ENCODE measurements around the gene AGTRAP. TPM values are rescaled to one million over a fixed set of nuclear protein-coding genes. Genes with fewer than 3 reads are reported as not detected.
A peak's percentile ranks its signal among the peaks of the same experiment; 100 is the strongest.

The AGTRAP gene, protein sequence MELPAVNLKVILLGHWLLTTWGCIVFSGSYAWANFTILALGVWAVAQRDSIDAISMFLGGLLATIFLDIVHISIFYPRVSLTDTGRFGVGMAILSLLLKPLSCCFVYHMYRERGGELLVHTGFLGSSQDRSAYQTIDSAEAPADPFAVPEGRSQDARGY
- total RNA-seq, result 10 to 100 TPM; 21.3 to 21.8 TPM
- polyA plus RNA-seq (2013, experiment 1 of 2), result 40.8 TPM
- polyA plus RNA-seq (2013, experiment 2 of 2), result 45.5 TPM
- total RNA-seq, result 0.61 to 22.4 (median 8.4) reads per million in 172 experiments

DNA sequence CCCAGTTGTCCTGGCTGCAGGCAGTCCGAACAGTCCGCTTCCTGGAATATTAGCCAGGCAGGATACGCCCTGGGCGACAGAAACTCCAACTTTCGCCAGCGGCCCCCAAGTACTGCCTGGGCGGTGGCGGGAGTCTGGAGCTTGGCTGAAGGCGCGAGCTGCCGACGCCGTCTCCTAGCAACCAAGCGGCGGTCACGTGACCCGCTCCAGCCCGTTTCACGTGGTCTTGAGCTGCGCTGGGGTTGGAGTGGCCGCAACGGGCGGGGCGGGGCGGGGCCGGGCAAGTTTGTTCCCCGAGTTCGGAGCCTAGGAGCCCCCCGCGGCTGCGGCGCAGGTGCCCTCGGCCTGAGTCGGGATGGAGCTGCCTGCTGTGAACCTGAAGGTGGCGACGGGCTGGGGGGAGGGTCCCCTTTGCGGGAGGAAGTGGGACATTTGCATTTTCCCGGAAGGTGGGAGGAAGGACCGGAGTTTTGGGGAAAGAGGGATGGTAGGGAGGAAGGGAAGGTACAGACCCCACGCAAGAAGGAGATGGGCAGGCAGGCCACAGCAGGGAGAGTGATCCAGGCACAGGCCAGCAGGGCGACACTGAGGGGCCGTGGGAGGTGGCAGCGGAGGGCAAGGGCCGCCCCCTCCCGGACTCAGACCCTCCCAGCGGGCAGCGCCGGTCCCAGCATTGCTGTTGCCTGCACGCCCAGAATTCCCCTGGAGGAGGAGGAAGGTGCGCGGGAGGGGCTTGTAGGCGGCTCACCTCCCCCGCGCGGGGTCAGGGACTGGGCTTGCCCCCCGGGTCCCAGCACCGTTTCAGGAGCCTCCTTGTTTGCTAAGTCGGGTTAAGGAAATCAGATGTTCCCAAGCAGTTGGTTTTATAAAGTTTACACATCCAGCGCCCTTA, at the start of gene AGTRAP:
TSS of gene AGTRAP (plus strand) at position 283 of the 892 bp plus-strand sequence. CDS start at position 356, 73 bp downstream.
- CTCF ChIA-PET, result interaction anchor here (0.6 to 4.3 kb wide), 5 partner anchors 13 to 86 kb away, joined by 3 to 30 read pairs (median 5); partner anchors contain the start of gene FBXO6
- H3K4me3 Mint-ChIP-seq, result peak within 1 kb of the TSS; percentile 96

DNA sequence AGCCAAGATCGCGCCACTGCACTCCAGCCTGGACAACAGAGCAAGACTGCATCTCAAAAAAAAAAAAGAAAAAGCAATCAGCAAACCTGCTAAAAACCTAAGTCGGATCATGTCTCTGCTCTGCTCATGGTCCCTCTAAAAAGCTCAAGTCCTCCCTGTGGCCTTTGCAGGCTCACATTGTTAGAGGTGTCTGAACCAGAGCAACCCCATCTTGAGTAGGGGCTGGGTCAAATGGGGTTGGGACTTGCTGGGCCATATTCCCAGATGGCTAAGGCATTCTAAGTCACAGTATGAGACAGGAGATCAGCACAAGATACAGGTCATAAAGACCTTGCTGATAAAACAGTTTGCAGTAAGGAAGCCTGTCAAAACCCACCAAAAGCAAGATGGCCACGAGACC, 47.4 kb upstream of the AGTRAP start:
- DNase-seq, result no peak
- Histone ChIP-seq H3K27ac (ENCODE audit: low read depth in 1 of 2, low read length in 2 of 2) (no peak overlapping the region), H3K27me3 (ENCODE audit: control insufficient read depth in 1 of 2, insufficient read depth in 2 of 2, low read length in 2 of 2) (peaks cover 28 to 40% of the 10 kb centered on the region in 2 experiments), H3K4me1 (ENCODE audit: insufficient read depth, low read length) (peaks cover 29% of the 10 kb centered on the region), H3K36me3 (ENCODE audit: insufficient read depth, low read length) (no peaks in the 10 kb centered on the region), H3K4me3 (ENCODE audit: low read length) (no peak overlapping the region), H3K9me3 (ENCODE audit: control insufficient read depth in 1 of 2, insufficient read depth in 1 of 2, low read length in 2 of 2) (peaks cover 0 to 12% of the 10 kb centered on the region in 2 experiments)
- Mint-ChIP-seq H3K9me3 (no peaks in the 10 kb centered on the region), H3K4me1 (ENCODE audit: low read depth) (peaks cover 21% of the 10 kb centered on the region), H3K27ac (no peak overlapping the region), H3K27me3 (peaks cover 47% of the 10 kb centered on the region), H3K4me3 (no peak overlapping the region), H3K36me3 (ENCODE audit: low read depth) (no peaks in the 10 kb centered on the region)
- POLR2A ChIA-PET, result no interaction called here
- TF ChIP-seq, protein P1, sequence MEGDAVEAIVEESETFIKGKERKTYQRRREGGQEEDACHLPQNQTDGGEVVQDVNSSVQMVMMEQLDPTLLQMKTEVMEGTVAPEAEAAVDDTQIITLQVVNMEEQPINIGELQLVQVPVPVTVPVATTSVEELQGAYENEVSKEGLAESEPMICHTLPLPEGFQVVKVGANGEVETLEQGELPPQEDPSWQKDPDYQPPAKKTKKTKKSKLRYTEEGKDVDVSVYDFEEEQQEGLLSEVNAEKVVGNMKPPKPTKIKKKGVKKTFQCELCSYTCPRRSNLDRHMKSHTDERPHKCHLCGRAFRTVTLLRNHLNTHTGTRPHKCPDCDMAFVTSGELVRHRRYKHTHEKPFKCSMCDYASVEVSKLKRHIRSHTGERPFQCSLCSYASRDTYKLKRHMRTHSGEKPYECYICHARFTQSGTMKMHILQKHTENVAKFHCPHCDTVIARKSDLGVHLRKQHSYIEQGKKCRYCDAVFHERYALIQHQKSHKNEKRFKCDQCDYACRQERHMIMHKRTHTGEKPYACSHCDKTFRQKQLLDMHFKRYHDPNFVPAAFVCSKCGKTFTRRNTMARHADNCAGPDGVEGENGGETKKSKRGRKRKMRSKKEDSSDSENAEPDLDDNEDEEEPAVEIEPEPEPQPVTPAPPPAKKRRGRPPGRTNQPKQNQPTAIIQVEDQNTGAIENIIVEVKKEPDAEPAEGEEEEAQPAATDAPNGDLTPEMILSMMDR (IDR thresholded peaks at IDR 0.05), result no peak
- CTCF ChIA-PET, result interaction anchor here (0.6 kb wide), 1 partner anchor 486 kb away, joined by 3 read pairs; no protein-coding TSS in a partner anchor
- no peak for ATAC-seq (ENCODE audit: poor library complexity)
- intact Hi-C loops (cut with DNase I, micrococcal nuclease), result no loop called here

More for the DNA sequence above, at the start of gene AGTRAP:
- Histone ChIP-seq H3K4me3 (ENCODE audit: low read length) (peak within 1 kb of the TSS; percentile 99), H3K27me3 (ENCODE audit: control insufficient read depth in 1 of 2, insufficient read depth in 2 of 2, low read length in 2 of 2) (no peaks in the 10 kb centered on the region), H3K27ac (ENCODE audit: low read depth in 1 of 2, low read length in 2 of 2) (peak within 1 kb of the TSS; percentile 75), H3K4me1 (ENCODE audit: insufficient read depth, low read length) (peaks cover 74% of the 10 kb centered on the region), H3K9me3 (ENCODE audit: control insufficient read depth in 1 of 2, insufficient read depth in 1 of 2, low read length in 2 of 2) (no peaks in the 10 kb centered on the region), H3K36me3 (ENCODE audit: insufficient read depth, low read length) (no peaks in the 10 kb centered on the region)
- Mint-ChIP-seq H3K9me3 (no peaks in the 10 kb centered on the region), H3K27me3 (no peaks in the 10 kb centered on the region), H3K27ac (peak within 1 kb of the TSS; percentile 43), H3K36me3 (ENCODE audit: low read depth) (no peaks in the 10 kb centered on the region), H3K4me1 (ENCODE audit: low read depth) (peaks cover 73% of the 10 kb centered on the region)
- POLR2A ChIA-PET, result interaction anchor here (0.8 to 4.0 kb wide), 13 partner anchors 10 to 724 kb away, joined by 3 to 44 read pairs (median 6); partner anchors contain the start of genes CLCN6, FBXO44, FBXO6 and MTHFR
- DNase-seq, result peak; percentile 72 to 95 (median 81)
- intact Hi-C loops (cut with DNase I, micrococcal nuclease), result loop anchor here (2.0 to 5.0 kb wide), 2 partner anchors 17 to 66 kb away; no protein-coding TSS in a partner anchor
- TF ChIP-seq, protein P1 (IDR thresholded peaks at IDR 0.05), result no peak
- peak; percentile 65 for ATAC-seq (ENCODE audit: poor library complexity)

Measured in CD4-positive, alpha-beta T cell (primary cell).